Chondrocyte (in vitro differentiated cells): ENCODE data around the gene MRPS25. TPM values are rescaled to one million over a fixed set of nuclear protein-coding genes. Genes with fewer than 3 reads are reported as not detected.

Experiments
- DNase-seq: peaks from one replicate; pipeline ENCODE4 v3.0.0; 2021; ENCODE audit warnings: mixed read lengths, low spot score
- H3K27ac Mint-ChIP-seq: one replicate; pipeline ENCODE4 v1.8.0; 2021; ENCODE audit warnings: mild to moderate bottlenecking, moderate library complexity, mixed read lengths; ENCODE audit not compliant: unreplicated experiment
- H3K27me3 Mint-ChIP-seq: 2 replicates; pipeline ENCODE4 v1.8.0; 2021; ENCODE audit warnings: low read depth, mixed read lengths
- H3K36me3 Mint-ChIP-seq: 2 replicates; pipeline ENCODE4 v1.8.0; 2021; ENCODE audit warnings: low read depth, mixed read lengths
- H3K4me1 Mint-ChIP-seq: 2 replicates; pipeline ENCODE4 v1.8.0; 2021; ENCODE audit warnings: low read depth, mild to moderate bottlenecking, mixed read lengths
- H3K4me3 Mint-ChIP-seq: one replicate; pipeline ENCODE4 v1.8.0; 2021; ENCODE audit warnings: mild to moderate bottlenecking, moderate library complexity, mixed read lengths; ENCODE audit not compliant: unreplicated experiment
- H3K9me3 Mint-ChIP-seq: 2 replicates; pipeline ENCODE4 v1.8.0; 2021; ENCODE audit warnings: low read depth, mixed read lengths
- total RNA-seq: library from RNA; stranded (reverse); gene quantifications from 3 replicates; pipeline ENCODE4 v1.2.1, GENCODE V29; 2021
- TF ChIP-seq, protein P1 (sequence below): fragments of 200-600 bp; sonication (generic); IDR thresholded peaks from 2 replicates; pipeline ENCODE4 v1.5.0; 2021; ENCODE audit warnings: antibody characterized with exemption, mild to moderate bottlenecking, moderate library complexity

Gene MRPS25
- total RNA-seq, 1 donor from 2014 or later = 29.5 TPM

DNA sequence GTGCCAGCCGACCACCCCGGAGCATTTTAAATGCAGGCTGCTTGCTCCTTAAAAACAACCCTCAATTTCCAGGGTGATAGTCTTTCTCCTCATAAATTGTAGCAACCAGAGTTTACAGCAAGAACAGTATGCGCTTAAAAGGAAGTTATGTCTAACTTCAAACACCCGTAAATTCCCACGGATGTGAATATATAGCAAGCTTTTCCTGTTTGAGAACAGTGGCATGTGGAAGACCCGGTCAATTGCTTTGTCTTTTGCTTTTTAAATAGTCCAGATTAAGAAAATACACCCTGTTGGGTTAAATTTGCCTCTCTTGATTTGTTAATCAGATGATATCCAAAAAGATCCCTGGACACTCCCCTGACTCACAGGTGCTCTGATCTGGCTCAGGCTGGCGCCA, 20.8 kb downstream of the MRPS25 start:
- no peak overlapping the region for H3K27ac Mint-ChIP-seq

DNA sequence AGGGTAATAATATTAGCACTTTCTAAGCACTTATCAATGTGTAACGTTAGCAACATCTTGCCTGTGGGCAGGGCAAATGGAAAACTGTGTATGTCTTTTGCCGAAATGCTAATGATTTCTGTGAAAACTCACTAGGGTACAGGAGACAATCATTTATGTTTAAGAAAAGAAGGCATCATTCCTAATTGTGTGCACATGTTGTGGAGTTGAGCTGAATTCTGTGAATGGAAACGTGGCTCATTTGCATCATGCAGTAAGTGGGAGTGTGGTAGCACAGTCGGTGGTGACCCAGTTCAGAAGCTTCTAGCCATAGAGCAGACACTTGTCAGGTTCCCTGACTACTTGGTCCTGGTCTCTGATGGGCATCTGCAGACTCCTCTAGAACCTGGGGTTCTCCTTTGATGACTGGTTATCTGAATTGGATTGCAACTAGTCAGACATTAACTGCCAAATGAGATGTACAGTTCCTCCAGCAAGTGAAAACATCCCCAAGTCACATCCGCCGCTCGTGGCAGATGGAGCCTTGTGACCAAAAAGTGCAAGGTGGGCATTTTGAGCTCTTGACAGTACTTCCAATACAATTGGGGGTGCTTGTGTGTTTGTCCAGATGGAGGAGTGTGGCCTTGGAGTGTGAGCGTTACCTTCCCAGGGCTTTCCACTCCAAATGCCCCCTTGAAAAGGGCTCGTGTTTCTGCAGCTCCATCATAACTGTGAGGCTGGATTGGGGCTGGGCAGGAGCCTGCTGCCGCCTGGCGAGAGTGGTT, 21.5 kb downstream of the MRPS25 start:
- no peak for DNase-seq
- Mint-ChIP-seq H3K36me3 (peaks cover 35% of the 10 kb centered on the region), H3K27me3 (no peaks in the 10 kb centered on the region), H3K27ac (no peak overlapping the region), H3K4me1 (peaks cover 9% of the 10 kb centered on the region), H3K9me3 (no peaks in the 10 kb centered on the region), H3K4me3 (no peak overlapping the region)
- TF ChIP-seq, protein P1, sequence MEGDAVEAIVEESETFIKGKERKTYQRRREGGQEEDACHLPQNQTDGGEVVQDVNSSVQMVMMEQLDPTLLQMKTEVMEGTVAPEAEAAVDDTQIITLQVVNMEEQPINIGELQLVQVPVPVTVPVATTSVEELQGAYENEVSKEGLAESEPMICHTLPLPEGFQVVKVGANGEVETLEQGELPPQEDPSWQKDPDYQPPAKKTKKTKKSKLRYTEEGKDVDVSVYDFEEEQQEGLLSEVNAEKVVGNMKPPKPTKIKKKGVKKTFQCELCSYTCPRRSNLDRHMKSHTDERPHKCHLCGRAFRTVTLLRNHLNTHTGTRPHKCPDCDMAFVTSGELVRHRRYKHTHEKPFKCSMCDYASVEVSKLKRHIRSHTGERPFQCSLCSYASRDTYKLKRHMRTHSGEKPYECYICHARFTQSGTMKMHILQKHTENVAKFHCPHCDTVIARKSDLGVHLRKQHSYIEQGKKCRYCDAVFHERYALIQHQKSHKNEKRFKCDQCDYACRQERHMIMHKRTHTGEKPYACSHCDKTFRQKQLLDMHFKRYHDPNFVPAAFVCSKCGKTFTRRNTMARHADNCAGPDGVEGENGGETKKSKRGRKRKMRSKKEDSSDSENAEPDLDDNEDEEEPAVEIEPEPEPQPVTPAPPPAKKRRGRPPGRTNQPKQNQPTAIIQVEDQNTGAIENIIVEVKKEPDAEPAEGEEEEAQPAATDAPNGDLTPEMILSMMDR = no peak

More for the DNA sequence above, 20.8 kb downstream of the MRPS25 start:
- Mint-ChIP-seq H3K36me3 (peaks cover 36% of the 10 kb centered on the region), H3K27me3 (no peaks in the 10 kb centered on the region), H3K4me1 (peaks cover 9% of the 10 kb centered on the region), H3K9me3 (no peaks in the 10 kb centered on the region), H3K4me3 (no peak overlapping the region)
- DNase-seq = no peak
- TF ChIP-seq, protein P1 = no peak

DNA sequence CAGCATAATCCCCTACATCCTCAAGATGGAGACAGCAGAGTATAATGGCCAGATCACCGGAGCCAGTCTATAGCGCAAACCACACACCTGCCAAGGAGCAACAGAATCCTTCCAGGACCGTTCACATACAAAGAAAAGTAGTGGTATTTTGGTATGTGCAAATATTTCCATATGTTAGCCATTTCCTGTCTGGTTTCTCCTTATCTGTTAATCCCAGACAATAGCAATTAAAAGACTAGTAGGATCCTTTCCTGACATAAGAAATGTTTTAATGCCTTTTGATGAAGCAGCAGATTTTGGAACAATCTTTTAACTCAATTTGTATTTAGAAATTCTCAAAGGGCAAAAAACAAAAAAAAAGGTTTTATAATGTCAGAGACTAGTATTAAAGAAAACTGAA, 22.2 kb downstream of the MRPS25 start:
- Mint-ChIP-seq H3K4me1 (peaks cover 9% of the 10 kb centered on the region), H3K36me3 (peaks cover 39% of the 10 kb centered on the region), H3K9me3 (no peaks in the 10 kb centered on the region), H3K27ac (no peak overlapping the region), H3K27me3 (no peaks in the 10 kb centered on the region), H3K4me3 (no peak overlapping the region)
- TF ChIP-seq, protein P1 = no peak
- DNase-seq = no peak

DNA sequence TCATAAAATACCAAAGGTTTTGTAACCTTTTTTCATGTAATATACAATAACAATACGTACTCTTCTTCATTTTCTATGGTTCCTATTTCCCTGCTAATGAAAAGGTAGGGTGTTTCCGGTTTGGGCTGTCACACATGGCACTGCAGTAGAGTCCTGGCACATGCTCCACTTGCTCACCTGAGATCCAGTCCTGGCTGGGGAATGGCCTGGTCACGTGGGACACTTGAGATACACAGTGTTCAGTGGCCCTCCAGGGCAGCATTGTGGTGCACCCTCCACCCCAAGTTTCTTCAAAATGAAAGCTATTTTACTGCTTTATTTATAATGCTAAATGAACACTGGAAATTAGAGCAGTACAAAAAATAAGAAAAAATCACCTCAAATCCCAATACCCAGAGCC, 23.2 kb downstream of the MRPS25 start:
- Mint-ChIP-seq H3K4me1 (peaks cover 9% of the 10 kb centered on the region), H3K4me3 (no peak overlapping the region), H3K9me3 (no peaks in the 10 kb centered on the region), H3K27ac (no peak overlapping the region), H3K36me3 (peaks cover 38% of the 10 kb centered on the region), H3K27me3 (no peaks in the 10 kb centered on the region)
- no peak for DNase-seq
- TF ChIP-seq, protein P1 = no peak

DNA sequence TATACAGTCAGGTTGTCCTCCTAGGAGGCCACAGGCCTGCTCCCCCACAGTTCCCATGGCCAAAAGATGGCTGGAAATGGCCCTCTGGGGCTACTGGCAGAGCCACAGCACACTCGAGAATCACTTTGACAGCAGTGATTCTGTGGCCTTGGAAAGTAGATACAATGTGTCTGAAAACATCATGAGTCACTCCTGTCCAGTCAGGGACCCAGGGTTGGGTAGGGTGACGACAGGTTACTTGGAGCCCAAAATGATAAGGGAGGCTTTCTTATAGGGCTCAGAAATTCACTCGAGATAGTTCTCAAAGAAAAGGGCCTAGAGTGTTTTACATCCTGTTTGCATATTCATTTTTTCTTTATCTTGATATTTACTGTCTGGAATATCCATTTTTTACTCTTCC, 24.3 kb downstream of the MRPS25 start:
- no peak for DNase-seq
- TF ChIP-seq, protein P1 = no peak
- Mint-ChIP-seq H3K27me3 (no peaks in the 10 kb centered on the region), H3K27ac (no peak overlapping the region), H3K4me3 (no peak overlapping the region), H3K36me3 (peaks cover 33% of the 10 kb centered on the region), H3K9me3 (no peaks in the 10 kb centered on the region), H3K4me1 (peaks cover 9% of the 10 kb centered on the region)
